Cortex of kidney (tissue), 1 donor: Measurements from ENCODE around the gene SKIC3.

Experiments
- DNase-seq: peaks from one replicate; lab custom pipeline; 2025; lab: John Stamatoyannopoulos, UW

SKIC3 gene

GRCh38 chr5:95531491-95531890, 23.3 kb downstream of the SKIC3 start:
- no peak for DNase-seq

- DNase-seq = no peak
Observed at GRCh38 chr5:95530416-95530815, 24.4 kb downstream of the SKIC3 start.

- no peak for DNase-seq
Observed at GRCh38 chr5:95528565-95528964, 26.2 kb downstream of the SKIC3 start.

- no peak for DNase-seq
Observed at GRCh38 chr5:95526871-95527270, 27.9 kb downstream of the SKIC3 start.

GRCh38 chr5:95524423-95524822, 30.4 kb downstream of the SKIC3 start:
- no peak for DNase-seq

GRCh38 chr5:95520206-95520605, 34.6 kb downstream of the SKIC3 start:
- DNase-seq = no peak

- no peak for DNase-seq
Observed at GRCh38 chr5:95519681-95520080, 35.1 kb downstream of the SKIC3 start.

- no peak for DNase-seq
Observed at GRCh38 chr5:95519151-95519550, 35.6 kb downstream of the SKIC3 start.

GRCh38 chr5:95518417-95518816, 36.4 kb downstream of the SKIC3 start:
- no peak for DNase-seq

- no peak for DNase-seq
Observed at GRCh38 chr5:95511606-95512005, 43.2 kb downstream of the SKIC3 start.

- DNase-seq = no peak
Observed at GRCh38 chr5:95508550-95508949, 46.2 kb downstream of the SKIC3 start.
